ENCODE data around the gene PHF2. TPM values are rescaled to one million over a fixed set of nuclear protein-coding genes. Genes with fewer than 3 reads are reported as not detected.

Gene PHF2
- total RNA-seq, 1 donor from 2014 or later, result 22.4 TPM

DNA sequence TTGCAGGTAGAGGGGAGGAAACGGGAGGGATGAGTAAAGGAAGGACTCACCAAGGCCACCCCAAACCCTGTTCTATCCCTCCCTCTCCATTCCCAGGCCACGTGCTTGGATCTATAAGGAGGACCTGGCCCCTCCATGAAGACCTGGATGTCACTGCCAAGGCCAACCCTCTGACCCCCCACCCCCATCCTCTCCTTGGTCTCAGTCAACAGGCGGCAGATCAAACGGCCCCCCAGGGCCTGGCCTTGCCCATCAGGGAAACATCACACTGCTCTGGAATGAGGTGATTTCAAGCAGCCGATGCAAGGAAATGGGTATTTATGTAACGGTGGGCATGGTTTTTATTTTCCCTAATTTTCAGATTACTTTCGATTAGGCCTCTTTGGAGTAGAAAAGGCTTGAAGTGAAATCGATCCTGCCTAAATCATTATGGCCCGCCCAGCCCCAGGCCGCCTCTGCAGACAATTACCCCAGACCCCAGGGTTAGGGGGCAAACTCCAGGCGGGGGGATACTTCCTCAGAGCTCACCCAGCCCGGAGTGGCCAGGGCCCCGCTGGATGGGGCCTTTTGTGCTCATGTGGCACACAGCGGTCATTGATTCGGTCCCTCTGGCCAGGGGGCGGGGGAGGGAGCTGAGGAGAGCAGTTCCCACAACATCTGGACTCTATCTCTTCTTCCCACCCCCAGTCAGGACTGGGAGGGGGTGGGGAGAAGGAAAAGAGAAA, 125.3 kb downstream of the PHF2 start:
- DNase-seq, result no peak

DNA sequence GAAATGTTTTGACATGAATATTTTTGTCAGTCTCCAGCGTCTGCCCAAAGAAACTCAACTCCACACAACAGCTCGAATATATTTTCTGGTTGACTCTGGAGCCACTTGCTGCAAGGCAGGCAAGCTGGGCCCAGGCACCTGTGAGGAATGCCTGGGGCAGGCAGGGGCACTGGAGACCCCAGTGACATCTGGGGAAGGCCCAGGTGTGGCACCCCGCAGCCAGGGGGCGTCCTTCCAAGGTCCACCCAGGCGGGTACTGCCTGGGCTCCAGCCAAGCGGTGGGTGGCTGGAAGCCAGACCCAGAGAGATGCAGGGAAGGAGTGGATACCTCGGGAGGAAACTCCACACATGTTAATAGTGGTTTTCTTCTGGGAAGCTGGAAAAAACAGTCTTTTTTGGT, 125.9 kb downstream of the PHF2 start:
- no peak for DNase-seq

DNA sequence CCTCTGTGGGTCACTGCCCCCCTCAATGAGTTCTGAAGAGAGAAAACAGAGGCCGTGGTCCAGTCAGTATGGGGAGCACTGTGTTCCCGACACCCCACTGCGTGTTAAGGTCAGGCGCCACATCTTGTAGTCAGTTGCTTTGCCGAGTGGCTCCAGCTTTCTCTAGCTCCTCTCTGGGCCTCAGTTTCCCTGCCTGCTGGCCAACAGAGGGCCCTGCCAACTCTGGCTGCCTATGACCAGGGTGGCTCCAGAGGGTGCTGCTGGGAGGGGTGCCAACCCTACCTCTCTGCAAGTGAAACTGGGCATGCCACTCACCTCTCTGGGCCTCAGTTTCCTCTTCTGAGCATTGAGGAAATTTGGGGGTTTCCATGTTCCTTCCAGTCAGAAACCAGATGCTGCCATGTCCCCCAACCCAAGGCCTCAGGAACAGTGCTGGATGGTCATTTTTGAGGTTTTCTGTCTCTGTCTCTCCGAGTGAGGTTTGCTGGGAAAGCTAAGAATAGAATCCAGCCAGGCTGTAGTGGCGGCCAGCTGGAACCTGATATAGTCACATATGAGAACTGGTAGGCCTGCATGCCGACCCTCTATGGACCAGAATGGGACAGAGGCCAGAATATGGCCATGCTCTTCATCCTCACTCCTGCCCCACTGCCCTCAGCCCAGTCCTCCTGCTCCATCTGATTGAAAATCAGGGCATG, 132.1 kb downstream of the PHF2 start:
- no peak for DNase-seq

DNA sequence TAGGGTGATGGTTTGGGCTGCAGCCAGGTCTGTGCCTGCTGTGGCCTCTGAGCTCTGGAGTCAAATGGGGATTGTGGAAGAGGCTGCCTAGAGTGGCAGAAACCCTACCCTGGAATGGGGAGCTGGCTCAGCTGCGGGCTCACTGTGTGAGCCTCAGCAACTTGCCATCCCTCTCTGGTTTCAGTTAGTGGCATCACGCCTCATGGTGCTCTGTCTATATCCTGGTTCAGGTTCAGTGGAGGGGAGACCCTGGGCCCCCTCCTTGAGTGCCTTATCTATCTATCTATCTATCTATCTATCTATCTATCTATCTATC, 132.6 kb downstream of the PHF2 start:
- no peak for DNase-seq

DNA sequence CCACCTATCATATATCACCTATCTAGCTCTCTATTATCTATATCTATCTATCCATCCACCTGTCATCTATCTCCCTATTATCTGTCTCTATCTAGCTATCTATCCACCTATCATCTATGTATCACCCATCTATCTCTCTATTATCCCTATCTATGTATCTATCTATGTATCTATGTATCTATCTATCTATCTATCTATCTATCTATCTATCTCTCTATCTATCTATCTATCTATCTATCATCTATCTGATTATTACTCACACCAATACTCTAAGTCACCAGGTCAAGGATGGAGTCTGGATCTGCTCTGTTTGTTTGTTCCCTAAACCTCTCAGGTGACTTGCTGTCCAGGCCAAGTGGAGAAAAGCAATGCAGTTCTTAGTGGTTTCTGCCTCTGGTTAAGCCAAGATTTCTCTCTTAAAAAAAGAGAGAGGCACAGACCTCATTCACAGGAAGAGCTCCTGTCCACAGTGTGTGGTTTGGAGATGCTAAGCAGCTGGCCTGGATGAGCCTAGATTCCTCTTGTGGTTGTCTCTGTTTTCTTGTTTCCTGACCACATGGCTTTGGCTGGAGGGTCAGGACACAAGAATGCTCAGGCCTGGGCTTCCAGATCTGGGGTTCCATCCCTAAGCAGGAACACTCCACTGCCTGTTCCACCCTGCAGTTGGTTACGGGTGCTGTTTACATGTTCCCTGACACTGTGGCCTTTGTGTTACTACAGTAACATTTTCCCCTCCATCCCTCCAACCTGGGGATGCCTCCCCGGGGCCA, 133.4 kb downstream of the PHF2 start:
- no peak for DNase-seq

DNA sequence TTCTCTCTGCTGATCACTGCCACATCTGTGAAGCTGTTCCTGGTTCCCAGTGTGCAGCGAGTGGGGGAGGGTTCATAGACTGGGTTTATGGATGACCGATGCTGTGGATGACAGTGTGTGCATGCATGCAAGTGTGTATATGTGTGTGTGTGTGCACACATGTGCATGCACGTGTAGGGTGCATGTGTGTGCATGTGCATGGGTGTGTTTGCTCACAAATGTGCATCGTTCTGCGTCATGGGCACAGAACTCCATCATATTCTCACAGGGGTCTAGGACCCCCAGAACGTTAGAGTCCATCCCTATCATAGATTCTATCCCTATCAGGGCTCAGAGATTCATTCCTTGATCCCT, 134.0 kb downstream of the PHF2 start:
- DNase-seq, result no peak

DNA sequence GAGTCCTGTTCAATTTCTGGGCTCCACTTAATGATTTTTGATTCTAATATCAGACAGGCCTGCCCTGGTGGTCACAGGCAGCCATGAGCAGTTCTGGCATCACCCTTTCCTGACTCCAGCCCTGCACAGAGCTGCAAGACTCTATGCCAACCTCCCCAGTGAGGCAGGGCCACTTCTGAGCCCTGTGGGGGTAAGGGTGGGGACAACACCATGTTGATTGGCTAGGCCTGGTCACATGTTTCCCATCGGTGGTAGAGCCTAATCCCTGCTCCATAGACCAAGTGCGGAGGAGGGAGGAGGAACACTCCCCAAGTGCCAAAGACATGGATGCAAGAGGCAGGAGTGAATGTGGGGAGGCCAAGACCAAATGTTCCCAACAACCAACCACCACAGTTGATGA, 134.6 kb downstream of the PHF2 start:
- DNase-seq, result no peak

DNA sequence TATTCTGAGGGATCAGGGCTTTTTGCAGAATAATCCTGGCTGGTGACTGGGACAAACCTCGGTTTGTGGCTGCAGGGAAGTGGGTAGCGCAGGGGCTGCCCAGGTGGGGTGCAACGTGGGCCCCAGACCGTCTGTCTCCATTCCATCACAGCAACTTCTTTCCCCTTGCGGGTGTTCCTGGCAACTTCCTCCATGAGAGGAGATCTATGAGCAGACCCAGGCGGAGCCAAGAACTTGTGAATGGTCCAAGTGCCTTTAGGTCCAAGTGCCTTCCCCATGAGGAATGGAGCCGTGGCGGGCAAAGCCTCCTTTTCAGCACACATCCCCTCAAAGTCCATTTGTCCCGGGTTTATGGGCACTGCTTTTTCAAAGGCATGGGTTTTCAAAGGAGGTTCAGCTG, 136.5 kb downstream of the PHF2 start:
- no peak for DNase-seq

DNA sequence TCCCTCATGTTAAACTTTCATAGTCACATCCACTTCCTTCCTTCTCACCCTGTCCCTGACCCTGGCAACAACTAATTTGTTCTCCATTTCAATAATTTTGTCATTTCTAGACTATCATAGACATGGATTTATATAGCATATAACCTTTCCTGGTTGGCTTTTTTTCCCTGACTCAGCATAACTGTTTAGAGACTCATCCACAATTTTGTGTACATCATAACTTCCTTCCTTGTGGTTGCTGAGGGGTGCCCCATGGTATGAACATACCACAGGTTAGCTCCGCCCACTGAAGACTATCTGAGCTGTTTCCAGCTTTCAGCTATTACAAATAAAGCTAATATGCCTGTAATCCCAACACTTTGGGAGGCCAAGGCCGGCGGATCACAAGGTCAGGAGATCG, 137.3 kb downstream of the PHF2 start:
- DNase-seq, result no peak

DNA sequence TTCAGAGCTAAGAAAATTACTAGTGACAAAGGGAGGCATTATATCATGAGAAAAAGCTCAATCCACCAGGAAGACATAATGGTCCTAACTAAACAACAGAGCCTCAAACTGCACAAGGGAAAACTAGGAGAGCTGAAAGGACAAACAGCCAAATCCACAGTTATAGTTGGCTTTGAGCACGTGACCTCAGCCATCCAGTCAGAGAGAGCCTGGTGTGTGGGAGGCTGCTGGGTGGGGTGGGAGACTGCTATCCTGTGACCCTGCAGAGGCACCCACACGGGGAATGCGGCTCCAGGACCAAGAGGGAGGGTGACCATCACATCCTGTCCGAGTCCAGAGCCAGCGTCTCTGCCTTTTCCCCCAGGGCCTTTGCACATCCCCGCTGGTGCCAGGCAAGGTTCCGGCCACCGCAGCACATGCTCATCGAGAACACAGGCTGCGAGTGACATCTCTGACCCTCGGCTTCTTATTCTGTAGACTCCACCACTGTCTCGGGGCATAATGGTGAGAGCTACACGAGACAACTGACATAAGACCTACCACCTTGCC, 145.1 kb downstream of the PHF2 start:
- no peak for DNase-seq

DNA sequence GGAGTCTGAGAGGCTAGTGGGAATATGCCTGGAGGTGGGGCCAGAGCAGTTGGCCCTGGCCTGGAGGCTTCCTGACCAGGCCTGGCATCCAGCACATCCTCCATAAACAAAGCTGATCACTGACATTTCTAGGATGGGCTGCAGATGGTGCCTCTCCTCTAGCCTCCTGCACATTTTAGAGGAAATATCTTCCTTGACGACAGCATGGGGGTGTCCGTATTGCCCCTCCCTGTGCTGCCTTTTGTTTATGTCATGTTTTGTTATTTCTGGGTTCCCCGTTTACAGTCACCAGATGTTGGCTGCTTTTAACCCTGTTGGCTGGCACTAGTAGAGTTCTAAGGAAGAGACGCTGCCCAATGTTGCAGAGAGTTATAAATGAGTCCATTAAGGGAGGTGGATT, 148.5 kb downstream of the PHF2 start:
- no peak for DNase-seq

DNA sequence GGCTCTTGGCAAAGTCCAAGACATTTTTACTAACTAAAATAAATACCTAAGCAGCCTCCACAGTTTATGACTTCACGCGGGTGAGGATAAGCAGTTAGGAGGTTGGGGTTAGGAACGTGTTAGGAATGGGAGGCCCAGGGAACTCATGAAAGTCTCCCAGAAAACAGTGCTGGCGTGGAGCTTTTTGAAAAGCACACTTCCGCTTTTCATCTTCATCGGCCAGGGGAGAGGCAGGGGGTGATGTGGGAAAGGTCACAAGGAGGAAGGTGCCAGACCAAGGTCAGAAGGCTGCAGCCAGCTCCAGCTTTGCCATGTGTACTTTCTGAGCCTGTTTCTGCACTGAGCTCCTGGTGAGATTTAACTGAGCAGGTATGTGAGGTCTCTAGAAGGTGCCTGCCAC, 149.0 kb downstream of the PHF2 start:
- DNase-seq, result no peak

DNA sequence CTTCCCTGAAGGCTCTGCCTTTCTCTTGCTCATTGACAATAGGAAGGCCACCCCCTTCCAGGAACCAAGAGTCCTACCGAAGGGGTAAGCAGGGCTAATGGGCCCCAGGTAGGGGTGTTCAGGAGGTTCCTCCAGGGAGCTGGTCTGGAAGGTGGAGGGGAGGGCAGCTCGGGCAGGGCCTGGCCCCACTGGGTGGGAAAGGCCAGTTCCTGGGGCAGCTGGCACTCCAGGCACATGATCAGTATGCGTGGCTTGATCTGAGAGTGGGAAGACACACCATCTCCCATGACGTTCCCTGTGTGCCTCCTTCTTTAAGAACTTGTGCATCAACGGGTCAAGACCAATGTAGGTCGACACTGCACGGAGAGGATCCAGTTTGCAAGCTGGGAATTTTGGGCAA, 149.8 kb downstream of the PHF2 start:
- no peak for DNase-seq

Other genes starting within 250 kb of the PHF2 start
- gene FAM120A, start 124.9 kb upstream of the PHF2 start, total RNA-seq, result 71.2 TPM
- 22.0 TPM for gene FAM120AOS, start 123.0 kb upstream of the PHF2 start, total RNA-seq